ENCODE results near the gene WASF2.

Gene WASF2

DNA sequence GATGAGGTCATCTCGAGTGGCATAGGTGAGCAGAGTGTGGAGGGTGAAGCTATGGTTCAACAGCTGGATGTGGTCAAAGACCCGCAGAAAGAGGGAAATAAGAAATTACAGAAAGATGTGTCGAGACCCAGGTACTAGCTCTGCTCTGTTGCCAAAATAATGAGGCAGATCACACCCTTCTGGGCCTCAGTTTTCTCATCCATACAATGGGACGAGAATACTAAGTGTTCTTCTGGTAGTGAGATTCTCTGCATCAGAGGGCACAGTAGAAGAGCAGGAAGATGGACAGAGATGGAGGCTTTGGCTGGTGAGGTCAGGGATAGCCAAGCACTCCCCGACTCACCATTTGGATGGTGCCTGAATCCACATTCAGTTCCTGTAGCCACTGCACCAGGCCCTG lies 134.3 kb downstream of the WASF2 start:
- H3K27me3 ChIP-seq (ENCODE audit: insufficient read depth, low read length), result no peaks in the 10 kb centered on the region; the same call in 1 of the 2 replicates
- no peak for TF ChIP-seq EZH2 (IDR thresholded peaks at IDR 0.05; ENCODE audit: borderline replicate concordance, low read length)
- H3F3A ChIP-seq (ENCODE audit: insufficient read depth, low read length), result no peaks in the 10 kb centered on the region
- H3K4me3 ChIP-seq (ENCODE audit: low read depth, low read length, poor library complexity, severe bottlenecking), result peak overlapping the region; percentile 58
- no peaks in the 10 kb centered on the region for H3K9me2 ChIP-seq (ENCODE audit: low read depth, low read length)
- no peak overlapping the region for H2AFZ ChIP-seq (ENCODE audit: low read length)
- H4K20me1 ChIP-seq (ENCODE audit: insufficient read depth, low read length), result no peaks in the 10 kb centered on the region
- H3K79me2 ChIP-seq (ENCODE audit: insufficient read depth, low read length), result no peaks in the 10 kb centered on the region
- H3K4me2 ChIP-seq (ENCODE audit: low read length), result peak overlapping the region; percentile 82; the same call in 1 of the 2 replicates
- H3K27ac ChIP-seq (ENCODE audit: low read depth, low read length, poor library complexity, severe bottlenecking), result peak overlapping the region; percentile 37
- H3K4me1 ChIP-seq (ENCODE audit: insufficient read depth, low read length, severe bottlenecking), result peaks cover 39% of the 10 kb centered on the region
- no peaks in the 10 kb centered on the region for H3K9me3 ChIP-seq (ENCODE audit: low read length)
- H3K36me3 ChIP-seq (ENCODE audit: insufficient read depth, low read length), result no peaks in the 10 kb centered on the region
- H3K9ac ChIP-seq (ENCODE audit: low read length), result no peak overlapping the region

Data from OCI-LY1 (cell line).